GM21529 (cell line): ENCODE measurements around the gene EDRF1.

ENCODE experiments used
- ATAC-seq: cut with Tn5 transposase; IDR thresholded peaks from one replicate; pipeline ENCODE4 v1.9.1; 2021; ENCODE audit not compliant: unreplicated experiment

Gene EDRF1

GRCh38 chr10:125762692-125763648 is 43.5 kb downstream of the EDRF1 start:
- no peak for ATAC-seq

GRCh38 chr10:125765835-125766234 is 46.3 kb downstream of the EDRF1 start:
- ATAC-seq, result no peak

DNA sequence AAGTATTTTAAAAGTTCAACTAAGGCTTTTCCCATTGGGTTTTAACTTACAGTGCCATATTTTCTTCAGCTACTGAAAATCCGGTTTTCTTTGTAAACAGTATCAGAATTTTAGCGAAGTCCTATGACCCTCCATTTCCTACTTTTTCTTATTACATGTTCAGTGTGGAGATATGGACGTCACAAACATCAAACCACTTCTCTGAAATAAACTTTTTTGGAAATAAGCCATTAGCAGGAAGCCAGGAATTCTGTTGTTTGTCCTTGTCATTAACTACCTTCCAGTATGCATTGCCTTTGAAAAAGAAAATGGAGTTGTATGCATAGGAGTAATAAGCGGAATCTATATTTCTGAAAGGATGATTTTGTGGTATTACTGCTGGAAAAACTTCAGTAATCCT is 47.0 kb downstream of the EDRF1 start:
- no peak for ATAC-seq

DNA sequence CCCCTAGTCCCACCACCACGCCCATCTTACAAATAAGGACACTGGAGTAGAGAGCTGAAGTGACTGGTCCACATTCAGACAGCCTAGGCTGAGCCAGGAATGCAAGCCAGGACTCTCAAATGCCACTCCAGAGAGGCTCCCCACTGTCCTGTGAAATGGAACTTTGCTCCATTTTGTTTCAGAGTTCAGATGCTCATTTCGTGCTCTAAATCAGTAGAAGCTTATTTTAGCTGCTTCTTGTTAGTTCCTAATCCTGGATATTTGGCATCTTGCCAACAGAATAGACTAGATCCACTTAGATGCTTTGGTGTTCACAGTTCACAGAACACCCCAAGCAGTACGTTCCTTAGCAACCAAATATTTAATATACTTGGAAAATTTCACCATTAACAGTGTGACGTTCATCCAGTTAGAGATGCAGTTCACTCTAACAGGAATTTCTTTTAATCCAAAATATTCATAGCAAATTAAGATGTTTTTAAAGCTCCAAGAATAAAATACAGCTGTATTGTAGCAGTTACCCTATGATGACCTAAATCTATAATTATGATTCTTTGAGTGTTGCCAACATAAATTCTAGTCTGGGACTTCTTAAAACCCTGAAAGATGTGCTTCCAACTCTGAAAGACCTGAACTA is 48.8 kb downstream of the EDRF1 start:
- ATAC-seq, result no peak

- no peak for ATAC-seq
These were observed 49.7 kb downstream of the EDRF1 start for GRCh38 chr10:125769175-125769574.

- ATAC-seq, result no peak
These were observed 51.3 kb downstream of the EDRF1 start for GRCh38 chr10:125770844-125771243.

DNA sequence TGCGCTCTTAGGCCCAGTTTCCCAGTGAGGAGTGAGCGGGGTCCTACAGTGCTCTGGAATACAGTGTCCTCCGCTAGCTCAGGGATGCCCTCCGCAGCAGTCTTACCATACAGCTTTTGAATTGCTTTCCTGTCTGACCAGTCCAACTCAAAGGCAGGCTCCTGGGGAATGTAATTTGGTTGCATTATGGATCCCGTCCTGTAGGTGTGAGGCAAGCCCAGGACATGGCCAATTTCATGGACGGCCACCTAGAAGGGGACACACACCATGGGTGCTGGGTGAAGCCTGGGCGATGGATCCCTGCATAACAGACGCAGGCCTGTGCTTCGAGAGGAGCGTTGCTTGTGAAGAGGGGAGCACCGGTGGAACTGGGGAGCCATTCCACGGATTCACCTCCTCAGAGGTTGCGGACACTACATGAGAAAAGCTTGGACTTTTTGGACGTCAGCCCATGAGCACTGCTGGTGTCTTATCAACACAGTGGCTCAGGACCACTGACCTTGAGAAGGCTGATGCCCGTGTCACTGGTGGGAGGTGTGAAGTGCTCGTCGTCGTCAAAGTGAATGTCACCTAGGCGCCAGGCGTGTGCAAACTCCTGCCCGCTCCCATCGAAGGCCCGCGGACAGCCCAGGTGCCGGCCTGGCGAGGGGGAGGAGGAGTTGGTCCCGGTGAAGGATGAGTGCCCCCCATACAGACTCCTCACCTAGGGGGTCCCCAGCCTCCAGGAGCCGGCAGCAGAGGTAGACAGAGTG is 52.8 kb downstream of the EDRF1 start:
- no peak for ATAC-seq

GRCh38 chr10:125772864-125773180 is 53.3 kb downstream of the EDRF1 start:
- ATAC-seq, result no peak

DNA sequence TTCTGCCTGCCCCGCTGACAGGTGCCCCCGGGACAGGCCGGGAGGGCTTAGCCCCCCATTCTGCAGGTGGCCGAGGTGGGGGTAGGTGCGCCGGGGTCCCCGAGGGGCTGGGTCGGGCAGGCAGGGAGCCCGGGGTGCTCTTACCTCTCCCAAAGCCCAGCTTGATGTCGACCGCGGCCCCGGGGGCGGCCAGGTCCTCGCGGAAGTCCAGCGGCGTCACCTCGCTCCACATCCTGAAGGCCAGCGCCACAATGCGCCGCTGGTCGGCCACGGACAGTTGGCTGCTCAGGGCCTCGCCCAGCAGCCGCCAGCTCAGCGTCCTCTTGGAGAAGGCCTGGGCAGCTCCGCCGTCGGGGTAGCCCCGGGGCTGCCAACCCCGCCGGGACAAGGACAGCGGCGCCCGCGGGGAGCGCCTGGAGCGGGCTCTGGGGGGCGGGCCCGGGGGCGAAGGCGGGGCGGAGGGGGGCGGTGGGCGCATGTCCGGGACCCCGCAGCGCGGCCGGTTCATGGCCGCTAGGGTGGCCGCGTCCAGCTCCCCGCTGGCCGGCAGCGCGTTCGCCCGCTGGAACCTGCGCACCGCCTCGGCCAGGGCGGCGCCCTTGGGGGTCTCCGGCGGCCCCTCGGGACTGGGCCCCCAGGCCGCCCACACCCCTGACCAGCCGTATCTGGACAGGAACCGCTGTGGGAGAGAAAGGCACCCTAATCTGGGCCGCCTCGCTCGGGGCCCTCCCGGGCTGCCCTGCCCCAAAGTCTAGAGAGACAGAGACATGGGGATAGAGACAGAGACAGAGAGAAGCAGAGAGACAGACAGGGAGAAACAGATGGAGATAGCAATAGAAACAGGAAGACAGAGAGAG is 54.4 kb downstream of the EDRF1 start:
- no peak for ATAC-seq

GRCh38 chr10:125774581-125775191 is 55.2 kb downstream of the EDRF1 start:
- no peak for ATAC-seq

DNA sequence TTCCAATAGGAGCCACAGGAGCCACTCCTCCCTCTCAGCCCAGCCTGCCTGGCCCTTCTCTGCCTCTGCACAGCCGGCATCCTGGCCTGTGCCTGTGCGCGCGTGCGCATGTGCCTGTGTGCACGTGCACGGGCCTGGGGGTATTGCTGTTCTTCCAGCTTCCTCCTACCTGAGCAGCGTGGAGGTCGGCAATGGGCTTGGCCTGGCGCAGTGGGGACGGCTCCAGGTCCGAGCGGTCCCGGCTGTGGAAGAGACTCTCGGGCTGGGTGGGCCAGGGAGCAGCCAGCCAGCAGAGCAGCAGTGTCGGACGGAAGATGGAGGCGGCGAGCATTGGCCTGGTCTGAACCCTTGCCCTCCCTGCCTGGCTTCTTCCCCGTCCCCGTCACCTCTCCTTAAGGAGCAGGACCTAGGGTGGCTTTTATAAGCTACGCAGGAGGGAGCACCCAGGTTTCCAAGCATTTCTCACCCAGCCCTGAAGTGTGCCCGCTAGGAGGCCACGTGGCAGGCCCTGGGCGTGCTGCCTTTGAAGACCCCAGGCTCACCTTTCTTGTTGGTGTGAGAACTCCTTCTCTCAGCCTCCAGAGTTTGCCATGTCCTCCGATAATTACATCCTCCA is 56.1 kb downstream of the EDRF1 start, which contains the start of gene MMP21:
Gene MMP21 (minus strand): TSS at position 331 of the 616 bp plus-strand sequence. CDS start 0 bp downstream, at position 331.
- no peak for ATAC-seq

DNA sequence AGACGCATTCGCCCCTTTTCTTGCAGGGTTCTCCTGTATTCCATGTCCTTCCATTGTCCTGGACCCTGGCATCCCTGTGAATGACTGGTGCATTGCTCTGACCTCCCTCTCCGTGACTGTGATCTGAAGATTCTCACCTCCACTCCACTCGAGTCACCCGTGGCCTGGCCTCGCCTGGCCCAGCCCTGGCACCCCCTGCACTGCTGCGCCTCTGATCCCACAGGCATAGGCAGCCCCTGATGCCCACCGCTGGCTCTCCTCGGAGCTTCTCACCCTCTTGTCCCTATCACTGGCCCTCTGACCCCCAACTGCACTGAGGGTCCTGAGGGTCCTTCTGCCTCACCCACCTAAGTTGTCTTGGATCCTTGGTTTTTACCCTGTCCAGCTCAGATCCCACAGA is 58.3 kb downstream of the EDRF1 start:
- ATAC-seq, result no peak

GRCh38 chr10:125778556-125778955 is 59.0 kb downstream of the EDRF1 start:
- no peak for ATAC-seq

- ATAC-seq, result no peak
These were observed 60.2 kb downstream of the EDRF1 start for GRCh38 chr10:125779403-125780327.

GRCh38 chr10:125781374-125781773 is 61.9 kb downstream of the EDRF1 start:
- ATAC-seq, result no peak

- no peak for ATAC-seq
These were observed 62.5 kb downstream of the EDRF1 start for GRCh38 chr10:125782054-125782453.

- ATAC-seq, result no peak
These were observed 63.1 kb downstream of the EDRF1 start for GRCh38 chr10:125782616-125783015.

DNA sequence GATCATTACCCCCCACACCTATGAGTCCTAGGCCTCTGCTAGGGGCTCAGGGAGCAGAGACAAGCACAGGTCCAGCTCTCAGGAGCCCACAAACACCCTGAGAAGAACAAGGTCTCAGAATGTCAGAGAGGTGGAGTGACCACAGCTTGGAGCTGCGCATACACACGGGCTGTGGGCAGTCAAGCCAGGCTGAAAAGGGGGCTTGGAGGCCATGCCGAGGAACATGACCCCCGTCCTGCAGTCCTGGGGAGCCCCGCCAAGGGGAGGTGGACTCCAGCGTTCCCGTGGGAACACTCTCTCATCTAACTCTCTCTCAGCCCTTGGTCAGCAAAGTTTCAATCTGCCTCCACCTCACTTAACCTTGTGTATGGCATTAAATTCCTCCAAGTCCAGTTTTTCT is 63.9 kb downstream of the EDRF1 start:
- ATAC-seq, result no peak

DNA sequence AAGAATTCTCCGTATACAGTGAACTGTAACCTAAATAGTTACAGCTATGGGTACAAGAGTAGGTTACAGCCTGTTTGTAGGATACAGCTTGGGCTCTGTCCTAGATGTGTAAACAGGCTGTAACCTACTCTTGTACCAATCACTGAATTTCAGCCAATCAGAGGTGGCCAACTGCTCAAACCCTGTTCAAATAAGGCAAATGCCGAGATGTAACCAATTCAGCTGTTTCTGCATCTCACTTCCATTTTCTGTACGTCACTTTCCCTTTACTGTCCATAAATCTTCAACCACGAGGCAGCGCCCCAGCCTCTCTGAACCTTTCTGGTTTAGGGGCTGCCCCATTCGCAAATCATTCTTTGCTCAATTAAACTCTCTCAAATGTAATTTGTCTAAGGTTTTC is 64.4 kb downstream of the EDRF1 start:
- ATAC-seq, result peak; percentile 83
